GM04503 (cell line): ENCODE results near the gene ARVCF.

Experiments used
- DNase-seq: peaks from one replicate; pipeline ENCODE4 v3.0.0-alpha.2; 2012; ENCODE audit warnings: low read depth

The ARVCF gene

GRCh38 chr22:20016734-20017621 lies at the start of gene ARVCF:
TSS of gene ARVCF (minus strand) at chr22:20016823. CDS start at chr22:19990794, 26,029 bp downstream.
- DNase-seq = peak; percentile 39

GRCh38 chr22:20065896-20066616 lies 49.4 kb upstream of the ARVCF start:
- DNase-seq = no peak

DNA sequence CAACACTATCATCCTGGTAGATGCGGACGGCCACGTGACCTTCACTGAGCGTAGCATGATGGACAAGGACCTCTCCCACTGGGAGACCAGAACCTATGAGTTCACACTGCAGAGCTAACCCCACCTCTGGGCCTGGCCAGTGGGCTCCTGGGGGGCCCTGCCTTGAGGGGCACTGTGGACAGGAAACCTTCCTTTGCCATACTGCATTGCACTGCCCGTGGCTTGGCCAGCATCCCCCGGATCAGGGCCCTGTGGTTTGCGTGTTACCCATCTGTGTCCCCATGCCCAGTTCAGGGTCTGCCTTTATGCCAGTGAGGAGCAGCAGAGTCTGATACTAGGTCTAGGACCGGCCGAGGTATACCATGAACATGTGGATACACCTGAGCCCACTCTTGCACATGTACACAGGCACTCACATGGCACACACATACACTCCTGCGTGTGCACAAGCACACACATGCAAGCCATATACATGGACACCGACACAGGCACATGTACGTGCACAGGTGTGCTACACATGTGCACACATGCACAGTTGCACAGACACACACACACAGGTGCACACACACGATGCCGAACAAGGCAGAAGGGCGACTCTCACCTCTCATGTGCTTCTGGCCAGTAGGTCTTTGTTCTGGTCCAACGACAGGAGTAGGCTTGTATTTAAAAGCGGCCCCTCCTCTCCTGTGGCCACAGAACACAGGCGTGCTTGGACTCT lies 48.1 kb upstream of the ARVCF start:
- no peak for DNase-seq

- DNase-seq = no peak
These were observed 47.5 kb upstream of the ARVCF start for GRCh38 chr22:20064140-20064480.

GRCh38 chr22:20063271-20064139 lies 46.9 kb upstream of the ARVCF start:
- no peak for DNase-seq

DNA sequence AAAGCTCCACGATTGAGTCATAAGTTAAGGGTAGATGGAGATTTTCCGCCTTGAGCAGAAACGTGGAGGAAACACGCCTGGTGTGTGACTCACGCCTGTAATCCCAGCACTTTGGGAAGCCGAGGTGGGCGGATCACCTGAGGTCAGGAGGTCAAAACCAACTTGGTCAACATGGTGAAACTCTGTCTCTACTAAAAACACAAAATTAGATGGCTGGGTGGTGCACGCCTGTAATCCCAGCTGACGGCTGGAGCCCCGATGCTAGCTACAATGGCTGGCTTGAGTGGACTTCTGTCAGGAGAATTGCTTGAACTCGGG lies 46.1 kb upstream of the ARVCF start:
- no peak for DNase-seq

DNA sequence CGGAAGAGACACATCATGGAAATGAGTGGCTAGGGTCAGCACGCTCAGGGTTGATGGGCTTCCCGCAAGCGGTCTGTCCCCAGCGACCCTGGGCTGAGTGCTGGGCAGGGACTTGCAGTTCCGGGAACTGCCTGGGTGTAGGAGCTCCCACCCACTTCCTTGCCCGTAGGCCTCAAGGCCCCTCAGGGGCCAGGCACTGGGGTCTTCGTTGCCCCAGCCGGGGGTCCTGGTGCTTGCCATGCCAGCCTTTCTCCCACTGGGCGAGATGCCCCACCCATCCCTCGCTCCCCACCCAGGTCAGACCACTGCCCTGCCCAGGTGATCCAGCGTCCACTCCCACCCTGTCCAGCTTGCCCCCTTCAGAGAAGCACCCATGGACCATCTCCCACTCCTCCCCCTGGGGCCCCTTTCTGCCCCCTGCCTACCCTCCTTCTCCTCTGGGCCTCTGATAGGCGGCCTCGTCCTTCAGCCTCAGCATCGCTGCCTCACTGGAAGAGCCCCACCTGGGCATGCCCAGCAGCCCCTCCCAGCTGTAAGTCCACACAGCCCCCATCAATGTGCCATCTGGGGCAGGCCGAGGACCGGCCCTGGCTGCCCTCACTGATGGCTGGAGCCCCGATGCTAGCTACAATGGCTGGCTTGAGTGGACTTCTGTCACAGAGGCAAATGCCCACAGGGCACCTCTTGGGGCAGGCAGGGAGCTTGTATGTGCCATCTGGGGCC lies 45.6 kb upstream of the ARVCF start:
- DNase-seq = no peak

GRCh38 chr22:20061481-20061861 lies 44.8 kb upstream of the ARVCF start:
- DNase-seq = no peak

GRCh38 chr22:20060700-20061480 lies 44.3 kb upstream of the ARVCF start:
- no peak for DNase-seq

- DNase-seq = no peak
These were observed 42.6 kb upstream of the ARVCF start for GRCh38 chr22:20058989-20059770.

DNA sequence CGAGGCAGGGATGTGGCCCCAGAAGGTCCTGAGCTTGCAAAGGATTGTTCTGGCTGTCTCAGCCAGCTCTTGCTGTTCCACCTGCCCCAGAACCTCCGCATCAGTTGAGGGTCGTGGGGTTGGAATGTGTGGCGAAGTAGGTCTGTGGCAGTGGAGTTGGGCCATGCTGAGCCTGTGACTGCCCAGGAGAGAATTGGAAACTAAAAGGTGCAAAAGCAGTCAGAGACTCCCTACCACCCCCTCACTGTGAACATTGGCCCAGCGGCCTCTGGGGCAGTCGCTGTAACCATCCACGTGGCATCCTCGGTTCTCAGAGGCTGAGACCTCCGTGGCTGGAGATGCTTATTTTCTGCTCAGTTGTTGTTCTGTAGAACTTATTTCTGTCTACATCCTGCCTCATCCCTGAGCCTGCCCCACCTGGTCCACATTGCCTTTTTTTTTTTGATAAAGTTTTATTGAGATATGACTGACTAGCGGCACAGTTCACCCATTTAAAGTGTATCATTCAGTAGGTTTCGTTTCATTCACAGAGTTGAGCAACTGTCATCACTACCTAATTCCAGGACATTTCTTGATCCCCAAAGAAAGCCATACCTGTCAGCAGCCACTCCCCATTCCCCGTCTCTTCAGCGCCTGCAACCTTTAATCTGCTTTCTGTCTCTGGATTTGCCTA lies 41.1 kb upstream of the ARVCF start:
- no peak for DNase-seq

GRCh38 chr22:20056696-20057386 lies 40.2 kb upstream of the ARVCF start:
- DNase-seq = no peak

DNA sequence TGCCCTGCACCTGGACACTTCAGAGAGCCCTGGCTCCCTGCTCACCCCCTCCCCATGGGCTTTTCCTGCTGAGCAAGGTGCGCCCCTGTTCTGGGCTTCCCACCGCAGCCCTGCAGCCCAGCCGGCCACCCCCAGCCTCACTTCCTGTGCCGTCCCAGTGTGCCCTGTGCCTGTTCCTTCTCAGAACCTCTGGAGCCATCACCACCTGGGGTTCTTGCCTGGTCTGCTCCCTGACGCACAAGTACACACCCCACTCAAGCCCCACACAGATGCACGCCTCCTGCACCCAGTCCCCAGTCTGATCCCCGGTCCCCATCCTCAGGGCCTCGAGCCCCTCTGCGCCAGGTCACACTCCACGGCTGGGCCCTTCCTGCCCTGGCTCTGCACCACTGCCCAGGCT lies 39.5 kb upstream of the ARVCF start:
- DNase-seq = no peak

- no peak for DNase-seq
These were observed 39.0 kb upstream of the ARVCF start for GRCh38 chr22:20055654-20056053.

GRCh38 chr22:20055144-20055543 lies 38.5 kb upstream of the ARVCF start:
- no peak for DNase-seq

DNA sequence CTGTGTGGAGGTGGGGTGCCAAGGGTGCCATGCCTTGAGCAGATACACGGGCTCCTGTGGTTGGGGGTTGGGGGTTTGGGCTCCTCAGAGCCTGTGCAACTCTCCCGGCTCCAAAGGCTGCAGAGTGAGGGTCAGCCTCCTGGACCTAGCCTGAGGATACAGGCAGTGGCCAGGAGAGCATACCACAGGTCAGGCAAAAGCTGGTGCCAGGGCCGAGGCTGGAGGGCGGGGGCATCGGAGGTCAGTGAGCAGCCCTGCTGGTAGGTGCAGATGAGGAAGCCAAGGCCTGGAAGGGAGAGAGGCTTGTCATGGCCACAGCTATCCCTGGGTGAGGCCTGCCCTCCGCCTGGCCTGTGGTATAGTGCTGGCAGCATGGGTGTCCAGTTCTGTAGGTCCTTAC lies 37.9 kb upstream of the ARVCF start:
- no peak for DNase-seq

- no peak for DNase-seq
These were observed 37.4 kb upstream of the ARVCF start for GRCh38 chr22:20054034-20054427.

DNA sequence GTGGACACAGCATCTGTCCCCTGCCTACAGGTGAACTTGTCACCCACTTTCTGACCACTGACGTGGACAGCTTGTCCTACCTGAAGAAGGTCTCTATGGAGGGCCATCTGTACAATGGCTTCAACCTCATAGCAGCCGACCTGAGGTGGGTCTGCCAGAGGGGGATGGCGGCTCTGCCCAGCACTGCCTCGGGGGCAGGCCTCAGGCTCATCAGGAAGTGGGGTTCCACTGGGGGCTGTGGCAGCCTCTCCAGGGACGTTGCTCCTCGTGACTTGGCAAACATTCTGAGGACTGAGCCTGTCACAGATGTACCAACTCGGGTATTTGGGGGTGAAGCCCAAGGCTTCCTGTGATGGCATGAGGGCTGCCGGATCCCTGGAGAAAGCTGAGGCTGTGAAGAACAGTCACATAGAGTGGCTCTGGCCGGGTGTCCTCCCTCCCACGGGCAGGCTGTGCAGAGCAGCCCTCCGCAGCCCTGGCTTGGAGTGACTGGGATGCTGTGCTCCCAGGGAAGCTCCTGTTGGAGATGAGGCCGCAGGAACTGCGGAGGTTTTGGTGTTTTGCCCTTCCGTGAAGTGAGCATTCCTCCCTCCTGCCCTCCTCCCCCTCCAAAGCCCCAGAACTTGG lies 36.9 kb upstream of the ARVCF start:
- DNase-seq = no peak
